Skeletal muscle tissue (tissue), 4 donors: Measurements from ENCODE around the gene PITPNB. TPM values are rescaled to one million over a fixed set of nuclear protein-coding genes. Genes with fewer than 3 reads are reported as not detected.
A peak's percentile ranks its signal among the peaks of the same experiment; 100 is the strongest.

Experiments
- H3K27ac ChIP-seq: one replicate; pipeline ENCODE4 v1.7.0; 2013; ENCODE audit warnings: mild to moderate bottlenecking, low read depth, low read length, inconsistent platforms
- H3K27me3 ChIP-seq, 3 donors: one replicate each; pipeline ENCODE4 v1.7.0; 2013; ENCODE audit warnings: low read length in 3 of 3; ENCODE audit not compliant: control insufficient read depth in 3 of 3, insufficient read depth in 3 of 3
- H3K36me3 ChIP-seq, 3 donors: one replicate each; pipeline ENCODE4 v1.7.0; 2013; ENCODE audit warnings: low read length in 3 of 3; ENCODE audit not compliant: control insufficient read depth in 3 of 3, insufficient read depth in 3 of 3
- H3K4me1 ChIP-seq, 3 donors: one replicate each; pipeline ENCODE4 v1.7.0; 2013; ENCODE audit warnings: low read length in 3 of 3, mild to moderate bottlenecking in 3 of 3; ENCODE audit not compliant: control insufficient read depth in 3 of 3, insufficient read depth in 3 of 3
- H3K4me3 ChIP-seq, 3 donors: one replicate each; pipeline ENCODE4 v1.7.0; 2013; ENCODE audit warnings: low read length in 3 of 3
- H3K9ac ChIP-seq, 3 donors: one replicate each; pipeline ENCODE4 v1.7.0; 2013; ENCODE audit warnings: low read length in 3 of 3, mild to moderate bottlenecking in 3 of 3, moderate library complexity in 2 of 3, low read depth in 1 of 3
- H3K9me3 ChIP-seq, 3 donors: one replicate each; pipeline ENCODE4 v1.7.0; 2013; ENCODE audit warnings: low read length in 3 of 3; ENCODE audit not compliant: control insufficient read depth in 3 of 3
- total RNA-seq: library from RNA; depleted of rRNA; stranded (reverse); fragments of >200 nt; gene quantifications from one replicate; pipeline ENCODE4 v1.2.3, GENCODE V29; 2014
- donor health status: Osteomylitis.

Gene PITPNB
- total RNA-seq, 1 donor from 2014 or later = 36.5 TPM

DNA sequence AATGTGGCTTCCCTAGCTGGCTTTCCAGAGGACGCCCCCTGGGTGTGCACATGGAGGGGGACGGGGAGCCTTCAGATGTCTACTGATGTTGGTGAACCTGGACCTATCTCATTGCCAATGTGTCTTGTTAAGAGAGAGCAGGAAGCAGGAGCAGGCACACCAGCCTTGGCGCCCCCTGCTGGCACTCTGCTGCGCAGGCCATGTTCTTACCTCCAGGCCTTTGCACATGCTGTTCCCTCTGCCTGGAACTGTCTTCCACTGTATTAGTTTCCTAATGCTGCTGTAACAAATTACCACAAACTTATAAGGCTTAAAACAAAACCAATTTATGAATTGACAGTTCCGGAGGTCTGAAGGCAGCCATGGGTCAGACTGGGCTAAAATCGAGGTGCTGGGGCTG, 93.9 kb downstream of the PITPNB start:
- no peak overlapping the region for H3K4me3 ChIP-seq
- H3K9ac ChIP-seq = no peak overlapping the region
- H3K27ac ChIP-seq = no peak overlapping the region
- no peaks in the 10 kb centered on the region for H3K36me3 ChIP-seq
- no peaks in the 10 kb centered on the region for H3K27me3 ChIP-seq
- H3K9me3 ChIP-seq = no peaks in the 10 kb centered on the region
- H3K4me1 ChIP-seq = no peaks in the 10 kb centered on the region

- no peak overlapping the region for H3K27ac ChIP-seq
- no peak overlapping the region for H3K9ac ChIP-seq
- H3K36me3 ChIP-seq = no peaks in the 10 kb centered on the region
- no peaks in the 10 kb centered on the region for H3K9me3 ChIP-seq
- no peaks in the 10 kb centered on the region for H3K4me1 ChIP-seq
- H3K27me3 ChIP-seq = no peaks in the 10 kb centered on the region
- H3K4me3 ChIP-seq = no peak overlapping the region
These were observed 95.8 kb downstream of the PITPNB start for GRCh38 chr22:27823221-27823620.

- Histone ChIP-seq H3K4me1 (no peaks in the 10 kb centered on the region), H3K27me3 (no peaks in the 10 kb centered on the region), H3K9me3 (no peaks in the 10 kb centered on the region), H3K36me3 (no peaks in the 10 kb centered on the region), H3K4me3 (no peak overlapping the region), H3K9ac (no peak overlapping the region), H3K27ac (no peak overlapping the region)
These were observed 97.9 kb downstream of the PITPNB start for GRCh38 chr22:27820896-27821866.

- Histone ChIP-seq H3K9me3 (no peaks in the 10 kb centered on the region), H3K9ac (no peak overlapping the region), H3K27me3 (no peaks in the 10 kb centered on the region), H3K36me3 (no peaks in the 10 kb centered on the region), H3K27ac (no peak overlapping the region), H3K4me3 (no peak overlapping the region), H3K4me1 (peaks cover 0 to under 1% (median 0%) of the 10 kb centered on the region in 3 donors)
These were observed 102.5 kb downstream of the PITPNB start for GRCh38 chr22:27816552-27816951.

- Histone ChIP-seq H3K27me3 (no peaks in the 10 kb centered on the region), H3K27ac (no peak overlapping the region), H3K9me3 (no peaks in the 10 kb centered on the region), H3K4me3 (no peak overlapping the region), H3K4me1 (peaks cover 2 to 6% (median 4%) of the 10 kb centered on the region in 3 donors), H3K9ac (no peak overlapping the region), H3K36me3 (no peaks in the 10 kb centered on the region)
These were observed 103.1 kb downstream of the PITPNB start for GRCh38 chr22:27815826-27816530.

DNA sequence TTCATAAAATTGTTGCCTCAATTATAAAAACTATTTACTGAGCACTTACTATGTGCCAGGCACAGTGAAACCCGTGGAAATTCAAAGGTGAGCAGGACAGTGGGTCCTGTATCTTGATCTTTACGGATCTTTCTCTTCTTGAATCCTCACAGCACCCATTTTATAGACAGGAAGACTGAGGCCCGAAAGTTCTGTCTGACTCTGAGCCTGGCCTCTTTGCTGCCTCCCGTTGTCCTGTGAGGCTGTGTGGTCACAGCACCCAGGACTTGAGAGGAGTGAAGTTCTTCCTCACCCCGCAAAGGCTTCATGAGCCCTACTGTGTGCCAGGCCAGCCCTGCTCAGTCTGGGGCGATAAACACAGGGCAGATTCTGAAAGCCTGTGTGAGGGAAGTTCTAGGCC, 104.1 kb downstream of the PITPNB start:
- Histone ChIP-seq H3K36me3 (no peaks in the 10 kb centered on the region), H3K4me1 (peaks cover 12 to 16% (median 14%) of the 10 kb centered on the region in 3 donors), H3K4me3 (no peak overlapping the region), H3K27me3 (no peaks in the 10 kb centered on the region), H3K9me3 (no peaks in the 10 kb centered on the region), H3K9ac (no peak overlapping the region), H3K27ac (no peak overlapping the region)

DNA sequence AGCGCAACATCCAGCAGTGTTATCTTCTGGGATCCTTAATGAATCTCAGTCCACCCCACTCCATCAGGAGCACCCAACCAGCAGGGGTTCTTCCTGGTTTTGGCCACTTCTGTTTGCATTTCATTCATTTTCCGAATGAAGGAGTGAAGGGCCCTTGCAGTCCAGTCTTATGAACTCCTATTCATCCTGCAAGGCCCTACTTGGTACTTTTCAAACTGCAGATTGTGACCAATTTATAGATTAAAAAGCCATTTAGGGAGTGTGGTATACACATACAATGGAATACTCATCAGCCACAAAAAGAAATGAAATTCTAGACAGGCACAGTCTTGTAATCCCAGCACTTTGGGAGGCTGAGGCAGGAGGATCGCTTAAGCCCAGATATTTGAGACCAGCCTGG, 107.3 kb downstream of the PITPNB start:
- H3K4me1 ChIP-seq = peaks cover 12 to 29% (median 26%) of the 10 kb centered on the region in 3 donors
- H3K36me3 ChIP-seq = no peaks in the 10 kb centered on the region
- no peak overlapping the region for H3K4me3 ChIP-seq
- no peak overlapping the region for H3K27ac ChIP-seq
- no peak overlapping the region for H3K9ac ChIP-seq
- H3K9me3 ChIP-seq = no peaks in the 10 kb centered on the region
- no peaks in the 10 kb centered on the region for H3K27me3 ChIP-seq

DNA sequence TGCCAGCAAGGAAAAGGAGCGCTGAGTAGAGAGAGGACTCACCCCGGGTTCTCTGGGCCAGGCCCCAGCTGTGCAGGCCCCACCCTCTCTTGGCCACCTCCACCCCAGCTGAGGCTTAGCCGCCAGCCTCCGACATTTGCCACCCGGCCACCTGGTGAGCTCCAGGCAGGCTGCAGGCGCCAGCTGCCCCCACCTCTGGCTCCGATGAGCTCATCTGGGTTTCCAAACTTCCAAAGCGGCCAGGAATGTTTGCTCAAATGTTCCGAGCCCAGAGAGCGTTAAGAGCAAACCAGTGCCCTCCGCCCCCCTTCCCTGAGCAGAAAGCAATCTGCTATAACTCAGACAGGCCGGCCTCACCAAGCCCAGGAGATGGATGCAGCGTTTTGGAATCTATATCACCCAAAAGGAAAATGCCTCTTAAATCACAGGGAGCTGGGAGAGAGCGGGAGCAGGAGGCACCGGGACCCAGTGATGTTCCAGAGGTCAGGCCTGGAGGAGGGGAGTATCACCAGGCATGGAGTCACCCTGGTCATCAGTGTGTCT, 108.4 kb downstream of the PITPNB start:
- no peaks in the 10 kb centered on the region for H3K27me3 ChIP-seq
- peak overlapping the region in 1 of 3 donors; percentile 57 for H3K9ac ChIP-seq
- H3K9me3 ChIP-seq = no peaks in the 10 kb centered on the region
- H3K36me3 ChIP-seq = no peaks in the 10 kb centered on the region
- peaks cover 12 to 29% (median 26%) of the 10 kb centered on the region in 3 donors for H3K4me1 ChIP-seq
- H3K27ac ChIP-seq = no peak overlapping the region
- H3K4me3 ChIP-seq = peak overlapping the region in 1 of 3 donors; percentile 22

- Histone ChIP-seq H3K4me1 (peaks cover 12 to 29% (median 26%) of the 10 kb centered on the region in 3 donors), H3K27ac (no peak overlapping the region), H3K36me3 (no peaks in the 10 kb centered on the region), H3K4me3 (no peak overlapping the region), H3K9ac (peak overlapping the region in 1 of 3 donors; percentile 57), H3K9me3 (no peaks in the 10 kb centered on the region), H3K27me3 (no peaks in the 10 kb centered on the region)
These were observed 109.1 kb downstream of the PITPNB start for GRCh38 chr22:27809700-27810608.
